Epithelial cell of prostate (primary cell): ENCODE data around the gene PDE4B.
"Not testable (repeated sequence)": the region's sequence is repeated elsewhere in the genome, so short reads cannot be mapped to it uniquely, and the experiment has no call there.

Experiments
- DNase-seq: peaks from one replicate; pipeline ENCODE4 v3.0.0-alpha.2; 2011; ENCODE audit warnings: low read depth, low spot score
- H3K27ac ChIP-seq: fragments of 450-650 bp; 2 replicates; pipeline ENCODE4 v1.5.1; 2017; ENCODE audit warnings: mild to moderate bottlenecking

The PDE4B gene

GRCh38 chr1:66316464-66317247, 524.0 kb downstream of the PDE4B start:
- H3K27ac ChIP-seq: no peak overlapping the region
- DNase-seq: no peak

GRCh38 chr1:66317248-66317515, 524.5 kb downstream of the PDE4B start:
- no peak overlapping the region for H3K27ac ChIP-seq
- no peak for DNase-seq

- H3K27ac ChIP-seq: no peak overlapping the region
- no peak for DNase-seq
Observed at GRCh38 chr1:66320231-66320630, 527.5 kb downstream of the PDE4B start.

- DNase-seq, H3K27ac ChIP-seq: not testable (repeated sequence)
Observed at GRCh38 chr1:66322462-66322861, 529.8 kb downstream of the PDE4B start.

- H3K27ac ChIP-seq: no peak overlapping the region
- no peak for DNase-seq
Observed at GRCh38 chr1:66323958-66324625, 531.4 kb downstream of the PDE4B start.

GRCh38 chr1:66325594-66326380, 533.1 kb downstream of the PDE4B start:
- H3K27ac ChIP-seq: no peak overlapping the region
- DNase-seq: no peak

- DNase-seq: no peak
Observed at GRCh38 chr1:66326867-66327266, 534.2 kb downstream of the PDE4B start.

GRCh38 chr1:66327588-66327987, 534.9 kb downstream of the PDE4B start:
- no peak overlapping the region for H3K27ac ChIP-seq
- no peak for DNase-seq

More at GRCh38 chr1:66326867-66327266, 534.2 kb downstream of the PDE4B start:
- no peak overlapping the region for H3K27ac ChIP-seq

GRCh38 chr1:66328896-66329295, 536.2 kb downstream of the PDE4B start:
- H3K27ac ChIP-seq: no peak overlapping the region
- no peak for DNase-seq

- no peak overlapping the region for H3K27ac ChIP-seq
Observed at GRCh38 chr1:66330722-66331141, 538.0 kb downstream of the PDE4B start.

GRCh38 chr1:66331658-66332547, 539.2 kb downstream of the PDE4B start:
- DNase-seq: peak; percentile 39
- peak overlapping the region; percentile 60 for H3K27ac ChIP-seq

More at GRCh38 chr1:66330722-66331141, 538.0 kb downstream of the PDE4B start:
- DNase-seq: no peak

- no peak for DNase-seq
- peak overlapping the region; percentile 60 for H3K27ac ChIP-seq
Observed at GRCh38 chr1:66332548-66332901, 539.8 kb downstream of the PDE4B start.

- DNase-seq: no peak
Observed at GRCh38 chr1:66333466-66334199, 540.9 kb downstream of the PDE4B start.

GRCh38 chr1:66334318-66334717, 541.6 kb downstream of the PDE4B start:
- DNase-seq: no peak
- no peak overlapping the region for H3K27ac ChIP-seq

More at GRCh38 chr1:66333466-66334199, 540.9 kb downstream of the PDE4B start:
- H3K27ac ChIP-seq: no peak overlapping the region

GRCh38 chr1:66335125-66335524, 542.4 kb downstream of the PDE4B start:
- H3K27ac ChIP-seq: no peak overlapping the region
- no peak for DNase-seq

- DNase-seq: no peak
- H3K27ac ChIP-seq: peak overlapping the region; percentile 19
Observed at GRCh38 chr1:66335859-66336640, 543.4 kb downstream of the PDE4B start.

- H3K27ac ChIP-seq: no peak overlapping the region
- no peak for DNase-seq
Observed at GRCh38 chr1:66336641-66336990, 543.9 kb downstream of the PDE4B start.

- no peak for DNase-seq
- H3K27ac ChIP-seq: no peak overlapping the region
Observed at GRCh38 chr1:66337249-66337648, 544.6 kb downstream of the PDE4B start.

GRCh38 chr1:66339944-66340343, 547.2 kb downstream of the PDE4B start:
- no peak overlapping the region for H3K27ac ChIP-seq
- no peak for DNase-seq
